Naive thymus-derived CD8-positive, alpha-beta T cell (primary cell): ENCODE data around the gene NCOA6. TPM values are rescaled to one million over a fixed set of nuclear protein-coding genes. Genes with fewer than 3 reads are reported as not detected.

Source experiments
- ATAC-seq, 2 donors: fragments of 150-1000 bp; cut with Tn5 transposase in 1 of 2; sonication (Bioruptor Pico), chemical (Tn5 transposase) in 1 of 2; 1 replicate in 1 of 2; 2 replicates in 1 of 2; pipeline ENCODE4 v1.10.0; 2021; ENCODE audit warnings: mild to moderate bottlenecking in 2 of 2, moderate library complexity in 2 of 2
- POLR2A ChIA-PET: fragments of 350-600 bp; sonication (Branson Sonifier 250); formaldehyde crosslinking; loops from one replicate; lab custom pipeline; 2021; ENCODE audit warnings: antibody characterized with exemption; lab: Charles Lee
- DNase-seq, 10 donors: peaks; one replicate each; pipeline versions ENCODE4 v3.0.0 to v3.0.0-alpha.2; 2020 to 2022
- H3K27ac Mint-ChIP-seq, 10 donors: one replicate each; pipeline ENCODE4 v1.8.0; 2020 to 2022; ENCODE audit warnings: mild to moderate bottlenecking in 10 of 10, mixed read lengths in 10 of 10, moderate library complexity in 4 of 10, inconsistent platforms in 1 of 10
- H3K27me3 Mint-ChIP-seq, 5 donors: one replicate each; pipeline ENCODE4 v1.8.0; 2021 to 2022; ENCODE audit warnings: mixed read lengths in 5 of 5
- H3K36me3 Mint-ChIP-seq, 3 donors: one replicate each; pipeline ENCODE4 v1.8.0; 2020 to 2022; ENCODE audit warnings: mixed read lengths in 3 of 3, mild to moderate bottlenecking in 2 of 3, inconsistent platforms in 1 of 3
- H3K4me1 Mint-ChIP-seq, 4 donors: one replicate each; pipeline ENCODE4 v1.8.0; 2021 to 2022; ENCODE audit warnings: mixed read lengths in 4 of 4
- H3K4me3 Mint-ChIP-seq, 10 donors: one replicate each; pipeline ENCODE4 v1.8.0; 2020 to 2022; ENCODE audit warnings: mild to moderate bottlenecking in 10 of 10, mixed read lengths in 10 of 10, moderate library complexity in 6 of 10, inconsistent platforms in 1 of 10
- H3K9me3 Mint-ChIP-seq, 9 donors: one replicate each; pipeline ENCODE4 v1.8.0; 2020 to 2022; ENCODE audit warnings: mixed read lengths in 9 of 9, mild to moderate bottlenecking in 3 of 9, inconsistent platforms in 1 of 9, moderate library complexity in 1 of 9
- polyA plus RNA-seq, 3 donors: library from polyadenylated mRNA; unstranded; fragments of 300-500 nt; fragmentation: Illumina TruSeq; gene quantifications; one replicate each; pipeline ENCODE4 v1.2.3, GENCODE V29; 2021
- total RNA-seq, 8 experiments: library from RNA in 2 of 8; stranded (reverse) in 2 of 8; gene quantifications; one replicate each; pipeline ENCODE4 v1.2.3 and lab custom pipeline; 2021 to 2026

NCOA6 gene
- total and polyA plus RNA-seq, 5 experiments from 2014 or later = 2.8 to 29.2 (median 8.2) TPM

- POLR2A ChIA-PET = no interaction called here
- ATAC-seq (no peak), DNase-seq (no peak)
- Mint-ChIP-seq H3K27ac (no peak overlapping the region), H3K4me3 (no peak overlapping the region), H3K9me3 (no peaks in the 10 kb centered on the region), H3K27me3 (no peaks in the 10 kb centered on the region), H3K36me3 (peaks cover 0 to 59% (median 5%) of the 10 kb centered on the region in 3 donors), H3K4me1 (peaks cover 0 to 5% (median 2%) of the 10 kb centered on the region in 4 donors)
These were observed 34.5 kb upstream of the NCOA6 start for GRCh38 chr20:34859826-34860545.

GRCh38 chr20:34859367-34859766 lies 33.9 kb upstream of the NCOA6 start:
- H3K36me3 Mint-ChIP-seq = peaks cover 0 to 64% (median 5%) of the 10 kb centered on the region in 3 donors

GRCh38 chr20:34852298-34852697 lies 26.8 kb upstream of the NCOA6 start:
- H3K4me1 Mint-ChIP-seq = no peaks in the 10 kb centered on the region
- no peaks in the 10 kb centered on the region for H3K9me3 Mint-ChIP-seq
- no peak overlapping the region for H3K4me3 Mint-ChIP-seq
- ATAC-seq = no peak
- no peaks in the 10 kb centered on the region for H3K27me3 Mint-ChIP-seq
- H3K27ac Mint-ChIP-seq = no peak overlapping the region
- POLR2A ChIA-PET = no interaction called here
- no peak for DNase-seq
- peaks cover 0 to 54% (median 3%) of the 10 kb centered on the region in 3 donors for H3K36me3 Mint-ChIP-seq

More at GRCh38 chr20:34859367-34859766, 33.9 kb upstream of the NCOA6 start:
- Mint-ChIP-seq H3K9me3 (no peaks in the 10 kb centered on the region), H3K27ac (no peak overlapping the region), H3K4me3 (no peak overlapping the region), H3K27me3 (no peaks in the 10 kb centered on the region), H3K4me1 (peaks cover 0 to 4% (median 1%) of the 10 kb centered on the region in 4 donors)
- ATAC-seq (no peak), DNase-seq (no peak)
- POLR2A ChIA-PET = no interaction called here

GRCh38 chr20:34850969-34851368 lies 25.5 kb upstream of the NCOA6 start:
- Mint-ChIP-seq H3K4me3 (no peak overlapping the region), H3K36me3 (peaks cover 0 to 57% (median 5%) of the 10 kb centered on the region in 3 donors), H3K27me3 (no peaks in the 10 kb centered on the region), H3K4me1 (no peaks in the 10 kb centered on the region), H3K27ac (peak overlapping the region in 1 of 10 donors; percentile 21), H3K9me3 (no peaks in the 10 kb centered on the region)
- ATAC-seq (no peak), DNase-seq (no peak)
- POLR2A ChIA-PET = no interaction called here

- Mint-ChIP-seq H3K36me3 (peaks cover 0 to 51% (median 5%) of the 10 kb centered on the region in 3 donors), H3K27me3 (no peaks in the 10 kb centered on the region), H3K27ac (no peak overlapping the region), H3K4me1 (no peaks in the 10 kb centered on the region), H3K9me3 (no peaks in the 10 kb centered on the region), H3K4me3 (no peak overlapping the region)
- no peak for DNase-seq
- POLR2A ChIA-PET = no interaction called here
- no peak for ATAC-seq
These were observed 24.3 kb upstream of the NCOA6 start for GRCh38 chr20:34849778-34850177.

- H3K4me3 Mint-ChIP-seq = no peak overlapping the region
- POLR2A ChIA-PET = interaction anchor here (0.7 kb wide), 1 partner anchor 69 kb away, joined by 3 read pairs; no protein-coding TSS in a partner anchor
These were observed 23.1 kb upstream of the NCOA6 start for GRCh38 chr20:34848597-34848996.

GRCh38 chr20:34843421-34843820 lies 18.0 kb upstream of the NCOA6 start:
- Mint-ChIP-seq H3K36me3 (peaks cover 0 to 20% (median 2%) of the 10 kb centered on the region in 3 donors), H3K27me3 (peaks cover 0 to 2% (median 0%) of the 10 kb centered on the region in 5 donors), H3K9me3 (no peaks in the 10 kb centered on the region)

More at GRCh38 chr20:34848597-34848996, 23.1 kb upstream of the NCOA6 start:
- Mint-ChIP-seq H3K4me1 (no peaks in the 10 kb centered on the region), H3K36me3 (peaks cover 0 to 47% (median 5%) of the 10 kb centered on the region in 3 donors), H3K9me3 (no peaks in the 10 kb centered on the region), H3K27ac (peak overlapping the region in 2 of 10 donors; percentile 62 to 65), H3K27me3 (no peaks in the 10 kb centered on the region)
- DNase-seq (no peak), ATAC-seq (no peak)

GRCh38 chr20:34842143-34842542 lies 16.7 kb upstream of the NCOA6 start:
- Mint-ChIP-seq H3K4me3 (no peak overlapping the region), H3K9me3 (no peaks in the 10 kb centered on the region), H3K36me3 (peaks cover 0 to 11% (median 2%) of the 10 kb centered on the region in 3 donors), H3K27ac (peak overlapping the region in 1 of 10 donors; percentile 47), H3K4me1 (no peaks in the 10 kb centered on the region), H3K27me3 (peaks cover 0 to 2% (median 0%) of the 10 kb centered on the region in 5 donors)
- POLR2A ChIA-PET = no interaction called here
- ATAC-seq (no peak), DNase-seq (no peak)

More at GRCh38 chr20:34843421-34843820, 18.0 kb upstream of the NCOA6 start:
- ATAC-seq (no peak), DNase-seq (no peak)
- Mint-ChIP-seq H3K4me3 (no peak overlapping the region), H3K4me1 (no peaks in the 10 kb centered on the region), H3K27ac (peak overlapping the region in 1 of 10 donors; percentile 9)
- POLR2A ChIA-PET = no interaction called here

- no peak overlapping the region for H3K27ac Mint-ChIP-seq
- H3K36me3 Mint-ChIP-seq = no peaks in the 10 kb centered on the region
- no peaks in the 10 kb centered on the region for H3K9me3 Mint-ChIP-seq
- peak in 3 of 10 donors; percentile 52 to 54 (median 54) for DNase-seq
- peak; percentile 29 to 41 for ATAC-seq
- peaks cover 7 to 15% (median 10%) of the 10 kb centered on the region in 5 donors for H3K27me3 Mint-ChIP-seq
- POLR2A ChIA-PET = interaction anchor here (0.7 kb wide), 1 partner anchor 262 kb away, joined by 6 read pairs; no protein-coding TSS in a partner anchor
- H3K4me3 Mint-ChIP-seq = no peak overlapping the region
- H3K4me1 Mint-ChIP-seq = peaks cover 0 to 5% (median 2%) of the 10 kb centered on the region in 4 donors
These were observed 9.0 kb upstream of the NCOA6 start for GRCh38 chr20:34834459-34834893.

- Mint-ChIP-seq H3K27me3 (peaks cover 9 to 15% (median 9%) of the 10 kb centered on the region in 5 donors), H3K4me1 (peaks cover 0 to 5% (median 2%) of the 10 kb centered on the region in 4 donors), H3K36me3 (no peaks in the 10 kb centered on the region), H3K4me3 (no peak overlapping the region), H3K9me3 (no peaks in the 10 kb centered on the region), H3K27ac (no peak overlapping the region)
- no peak for DNase-seq
- ATAC-seq = no peak
- POLR2A ChIA-PET = interaction anchor here (0.6 kb wide), 1 partner anchor 122 kb away, joined by 3 read pairs; no protein-coding TSS in a partner anchor
These were observed 6.5 kb upstream of the NCOA6 start for GRCh38 chr20:34831936-34832335.

- Mint-ChIP-seq H3K4me3 (peak overlapping the region in 1 of 10 donors; percentile 24), H3K36me3 (no peaks in the 10 kb centered on the region), H3K27ac (peak overlapping the region in 1 of 10 donors; percentile 2), H3K4me1 (peaks cover 8 to 15% (median 14%) of the 10 kb centered on the region in 4 donors), H3K9me3 (no peaks in the 10 kb centered on the region), H3K27me3 (peaks cover 3 to 11% (median 5%) of the 10 kb centered on the region in 5 donors)
- POLR2A ChIA-PET = no interaction called here
- no peak for ATAC-seq
- no peak for DNase-seq
These were observed 3.7 kb upstream of the NCOA6 start for GRCh38 chr20:34829191-34829590.

GRCh38 chr20:34824806-34825529 lies 483 bp downstream of the NCOA6 start:
- ATAC-seq (peak; percentile 86 to 87), DNase-seq (peak in 9 of 10 donors; percentile 51 to 82 (median 64))
- Mint-ChIP-seq H3K4me1 (peaks cover 25 to 47% (median 44%) of the 10 kb centered on the region in 4 donors), H3K27ac (peak overlapping the region; percentile 90 to 98 (median 96)), H3K9me3 (no peaks in the 10 kb centered on the region), H3K36me3 (peaks cover 0 to 8% (median 0%) of the 10 kb centered on the region in 3 donors), H3K27me3 (peaks cover 0 to 2% (median 0%) of the 10 kb centered on the region in 5 donors), H3K4me3 (peak overlapping the region; percentile 86 to 100 (median 96))
- POLR2A ChIA-PET = interaction anchor here (0.8 to 1.3 kb wide), 3 partner anchors 131 to 309 kb away, joined by 3 to 4 read pairs (median 3); partner anchors contain the start of genes DYNLRB1, GSS and MYH7B
